Loucy (cell line): ENCODE results near the gene PTH1R.

ENCODE experiments used
- H2AFZ ChIP-seq: fragments of 200-600 bp; sonication (generic); 2 replicates; pipeline ENCODE4 v1.6.0; 2016; ENCODE audit warnings: antibody characterized with exemption, mild to moderate bottlenecking, low read length, moderate library complexity
- H3F3A ChIP-seq: fragments of 200-600 bp; 2 replicates; pipeline ENCODE4 v1.6.0; 2016; ENCODE audit warnings: antibody characterized with exemption, low read depth, mild to moderate bottlenecking
- H3K27me3 ChIP-seq: fragments of 200-600 bp; sonication (generic); 2 replicates; pipeline ENCODE4 v1.6.1; 2014; ENCODE audit warnings: low read length, mild to moderate bottlenecking; ENCODE audit not compliant: insufficient read depth, poor library complexity, severe bottlenecking
- H3K36me3 ChIP-seq: fragments of 200-600 bp; sonication (generic); 2 replicates; pipeline ENCODE4 v1.6.1; 2016; ENCODE audit warnings: low read length; ENCODE audit not compliant: insufficient read depth
- H3K4me1 ChIP-seq: fragments of 200-600 bp; sonication (generic); 2 replicates; pipeline ENCODE4 v1.5.1; 2014; ENCODE audit warnings: low read length, mild to moderate bottlenecking; ENCODE audit not compliant: insufficient read depth, poor library complexity, severe bottlenecking
- H3K4me2 ChIP-seq: fragments of 200-600 bp; sonication (generic); 2 replicates; pipeline ENCODE4 v1.6.0; 2014; ENCODE audit warnings: antibody characterized with exemption, low read length, low read depth, mild to moderate bottlenecking; ENCODE audit not compliant: poor library complexity, severe bottlenecking
- H3K4me3 ChIP-seq: fragments of 200-600 bp; sonication (generic); 2 replicates; pipeline ENCODE4 v1.5.1; 2014; ENCODE audit warnings: low read length, mild to moderate bottlenecking, mixed read lengths; ENCODE audit not compliant: poor library complexity, severe bottlenecking
- H3K79me2 ChIP-seq: fragments of 200-600 bp; sonication (generic); 2 replicates; pipeline ENCODE4 v1.6.1; 2014; ENCODE audit warnings: low read length; ENCODE audit not compliant: insufficient read depth
- H3K9ac ChIP-seq: fragments of 200-600 bp; sonication (generic); 2 replicates; pipeline ENCODE4 v1.6.0; 2014; ENCODE audit warnings: mild to moderate bottlenecking, low read depth, low read length, moderate library complexity; ENCODE audit not compliant: poor library complexity, severe bottlenecking
- H3K9me2 ChIP-seq: fragments of 200-600 bp; sonication (generic); replicated peaks from 2 replicates; pipeline ENCODE4 v1.6.1; 2016; ENCODE audit warnings: low read depth, low read length, mixed read lengths
- H3K9me3 ChIP-seq: fragments of 200-600 bp; sonication (generic); 2 replicates; pipeline ENCODE4 v1.6.1; 2014; ENCODE audit warnings: mild to moderate bottlenecking, antibody characterized with exemption, low read length, low read depth; ENCODE audit not compliant: insufficient read depth
- H4K20me1 ChIP-seq: fragments of 200-600 bp; sonication (generic); 2 replicates; pipeline ENCODE4 v1.6.0; 2014; ENCODE audit warnings: antibody characterized with exemption, low read length, mild to moderate bottlenecking; ENCODE audit not compliant: insufficient read depth, poor library complexity, severe bottlenecking
- CTCF ChIP-seq: fragments of 200-600 bp; sonication (generic); conservative IDR thresholded peaks from 2 replicates; pipeline ENCODE4 v1.5.1; 2014; ENCODE audit warnings: mild to moderate bottlenecking, antibody characterized with exemption, low read length
- EZH2phosphoT487 ChIP-seq: fragments of 200-600 bp; IDR thresholded peaks from 2 replicates; pipeline ENCODE4 v1.6.1; 2018; ENCODE audit warnings: antibody characterized with exemption, mild to moderate bottlenecking, moderate library complexity, borderline replicate concordance

The PTH1R gene

GRCh38 chr3:46926447-46926846, 48.9 kb downstream of the PTH1R start:
- TF ChIP-seq CTCF (no peak), EZH2phosphoT487 (no peak)
- Histone ChIP-seq H3K27me3 (no peaks in the 10 kb centered on the region), H3F3A (peaks cover 22% of the 10 kb centered on the region), H4K20me1 (peaks cover 5% of the 10 kb centered on the region), H3K4me1 (peaks cover 70% of the 10 kb centered on the region), H3K79me2 (peaks cover 63% of the 10 kb centered on the region), H3K36me3 (peaks cover 57% of the 10 kb centered on the region), H3K4me2 (peak overlapping the region; percentile 71), H2AFZ (no peak overlapping the region), H3K9ac (peak overlapping the region; percentile 74), H3K4me3 (peak overlapping the region; percentile 59), H3K9me2 (no peaks in the 10 kb centered on the region), H3K9me3 (no peaks in the 10 kb centered on the region; the same call in 1 of the 2 replicates)

GRCh38 chr3:46926871-46927717, 49.6 kb downstream of the PTH1R start:
- H3K36me3 ChIP-seq: peaks cover 51% of the 10 kb centered on the region
- peaks cover 22% of the 10 kb centered on the region for H3F3A ChIP-seq
- H3K27me3 ChIP-seq: no peaks in the 10 kb centered on the region
- H3K9ac ChIP-seq: peak overlapping the region; percentile 74
- peaks cover 5% of the 10 kb centered on the region for H4K20me1 ChIP-seq
- no peaks in the 10 kb centered on the region; the same call in 1 of the 2 replicates for H3K9me3 ChIP-seq
- no peaks in the 10 kb centered on the region for H3K9me2 ChIP-seq
- no peak for TF ChIP-seq EZH2phosphoT487
- TF ChIP-seq CTCF: no peak
- peaks cover 76% of the 10 kb centered on the region for H3K4me1 ChIP-seq
- H3K4me3 ChIP-seq: peak overlapping the region; percentile 59
- H2AFZ ChIP-seq: no peak overlapping the region
- peaks cover 70% of the 10 kb centered on the region for H3K79me2 ChIP-seq
- H3K4me2 ChIP-seq: peak overlapping the region; percentile 71

GRCh38 chr3:46927718-46928073, 50.2 kb downstream of the PTH1R start:
- Histone ChIP-seq H3K9me3 (no peaks in the 10 kb centered on the region; the same call in 1 of the 2 replicates), H3K36me3 (peaks cover 45% of the 10 kb centered on the region), H3F3A (peaks cover 28% of the 10 kb centered on the region), H2AFZ (no peak overlapping the region), H3K4me3 (peak overlapping the region; percentile 59), H3K9ac (peak overlapping the region; percentile 74), H4K20me1 (peaks cover 5% of the 10 kb centered on the region), H3K9me2 (no peaks in the 10 kb centered on the region), H3K4me1 (peaks cover 82% of the 10 kb centered on the region), H3K79me2 (peaks cover 76% of the 10 kb centered on the region), H3K27me3 (no peaks in the 10 kb centered on the region), H3K4me2 (peak overlapping the region; percentile 71)
- TF ChIP-seq EZH2phosphoT487 (no peak), CTCF (no peak)
